ENCODE results near the gene GMPR2.

Gene GMPR2

DNA sequence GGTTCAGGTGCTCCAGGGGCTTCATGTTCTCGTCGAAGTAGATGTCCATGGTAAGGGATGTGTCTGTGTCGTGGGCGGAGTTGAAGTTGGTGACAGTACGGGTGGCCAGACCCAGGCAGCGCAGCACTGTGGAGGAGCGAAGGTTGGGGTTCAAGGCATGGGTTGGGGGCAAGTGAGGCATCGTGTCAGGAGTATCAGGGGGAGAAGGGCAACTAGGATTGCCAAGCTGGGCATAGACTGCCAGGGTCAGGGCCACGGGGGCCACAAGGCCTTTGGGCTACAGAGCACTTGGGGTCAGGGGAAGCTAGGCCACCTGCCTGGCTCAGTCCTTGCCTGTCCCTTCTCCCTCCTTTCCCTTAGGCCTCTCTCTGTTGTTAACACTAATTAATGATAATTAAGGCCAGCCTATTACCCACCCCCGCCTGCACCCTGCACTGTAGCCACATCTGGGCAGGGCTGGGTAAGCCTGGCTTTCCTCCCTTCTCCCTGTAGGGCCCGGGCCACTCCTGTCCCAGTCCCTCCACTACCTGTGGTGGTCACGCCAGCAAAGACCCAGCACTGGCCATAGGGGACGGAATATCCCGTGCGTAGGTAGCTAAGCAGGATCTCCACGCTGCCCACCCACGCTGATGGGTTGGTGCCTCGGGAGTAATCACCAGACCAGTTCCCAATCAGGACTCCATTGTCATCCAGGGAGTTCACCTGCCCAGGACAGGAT lies 26.0 kb downstream of the GMPR2 start:
- Histone ChIP-seq H3K36me3 (ENCODE audit: insufficient read depth, low read length) (no peaks in the 10 kb centered on the region), H3K9ac (ENCODE audit: insufficient read length) (peak overlapping the region; percentile 10), H3K9me3 (ENCODE audit: low read depth, low read length) (no peaks in the 10 kb centered on the region), H3K27ac (no peak overlapping the region), H3K4me3 (no peak overlapping the region)
- DNase-seq (ENCODE audit: low read depth, low spot score) = no peak
- TF ChIP-seq FOXP2 (optimal IDR thresholded peaks at IDR 0.05; ENCODE audit: control extremely low read depth, extremely low read length, insufficient read depth) = no peak
- no peak for TF ChIP-seq EZH2 (IDR thresholded peaks at IDR 0.05)
- no peak for TF ChIP-seq POLR2AphosphoS5 (IDR thresholded peaks at IDR 0.05; ENCODE audit: borderline replicate concordance, low read depth, low read length)

DNA sequence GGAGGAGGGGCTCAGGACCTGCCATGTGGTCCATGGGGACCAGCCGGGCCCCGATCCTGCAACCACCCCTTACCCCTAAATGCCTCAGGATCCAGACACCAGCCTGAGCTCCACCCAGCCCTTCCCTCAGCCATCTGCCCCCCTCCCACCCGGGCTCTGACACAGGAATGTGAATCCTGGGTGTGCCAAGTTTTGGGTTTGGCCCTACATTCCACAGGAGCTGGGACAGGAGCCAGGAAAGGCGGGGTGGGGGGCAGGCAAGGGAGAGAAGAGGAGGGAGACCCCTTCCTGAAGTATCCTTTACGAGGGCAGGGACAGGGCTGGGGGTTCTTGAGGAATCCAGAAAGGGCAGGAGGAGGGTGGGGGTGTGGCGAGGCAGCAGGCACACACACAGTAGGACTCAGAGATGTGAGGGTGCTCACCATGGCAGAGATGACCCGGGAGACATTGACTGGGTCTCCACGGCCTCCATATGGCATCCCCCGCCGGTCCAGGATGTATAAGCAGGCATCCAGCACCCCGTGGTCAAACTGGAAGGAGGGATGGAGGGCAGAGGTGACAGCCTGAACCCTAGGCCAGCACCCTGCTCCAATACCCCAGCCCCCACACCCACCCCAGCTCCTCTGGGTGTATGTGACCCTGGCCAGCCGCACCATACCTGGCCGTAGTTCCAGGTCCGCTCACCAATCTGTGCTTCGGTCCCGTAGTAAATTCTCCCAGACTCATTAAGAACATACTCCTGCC lies 26.7 kb downstream of the GMPR2 start:
- no peaks in the 10 kb centered on the region for H3K9me3 ChIP-seq (ENCODE audit: low read depth, low read length)
- no peak for DNase-seq (ENCODE audit: low read depth, low spot score)
- no peaks in the 10 kb centered on the region for H3K36me3 ChIP-seq (ENCODE audit: insufficient read depth, low read length)
- H3K27ac ChIP-seq = no peak overlapping the region
- TF ChIP-seq EZH2 (IDR thresholded peaks at IDR 0.05) (no peak), POLR2AphosphoS5 (IDR thresholded peaks at IDR 0.05; ENCODE audit: borderline replicate concordance, low read depth, low read length) (no peak), FOXP2 (optimal IDR thresholded peaks at IDR 0.05; ENCODE audit: control extremely low read depth, extremely low read length, insufficient read depth) (no peak)
- peak overlapping the region; percentile 10 for H3K9ac ChIP-seq (ENCODE audit: insufficient read length)
- H3K4me3 ChIP-seq = no peak overlapping the region

DNA sequence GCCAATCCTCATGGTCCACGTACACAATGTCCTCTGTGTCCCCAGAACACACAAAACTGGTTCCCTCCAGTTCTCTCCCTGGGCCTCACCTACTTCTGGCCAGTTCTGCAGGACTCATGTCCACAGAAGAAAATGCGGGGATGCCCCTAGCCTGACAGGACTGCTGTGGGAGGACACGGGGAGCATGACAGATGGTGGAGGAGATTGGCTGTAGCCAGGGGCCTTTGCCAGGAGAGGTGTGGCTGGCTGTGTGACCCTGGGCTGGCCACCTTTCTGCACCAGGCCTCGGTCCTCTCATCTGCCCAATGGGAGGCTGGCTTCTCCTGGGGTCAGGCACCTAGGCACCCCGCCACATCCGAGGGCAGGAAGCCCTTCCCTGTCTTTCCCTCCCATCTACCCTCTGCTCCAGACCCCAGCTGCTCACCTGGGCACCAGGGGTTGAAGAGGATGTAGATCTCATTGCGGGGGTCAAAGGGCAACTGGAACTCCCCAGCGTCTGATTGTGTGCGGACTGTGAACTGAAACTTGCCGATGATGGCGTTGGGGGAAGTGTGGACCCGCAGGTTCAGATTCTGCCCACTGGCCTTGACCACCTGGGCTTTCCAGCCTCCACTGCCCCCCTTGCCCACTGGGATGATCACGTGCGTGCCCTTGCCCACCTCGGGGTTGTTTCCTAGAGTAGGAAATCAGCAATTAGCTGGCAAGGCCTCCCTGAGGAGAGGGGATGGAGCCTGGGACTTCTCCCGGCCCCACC lies 27.5 kb downstream of the GMPR2 start:
- Histone ChIP-seq H3K9ac (ENCODE audit: insufficient read length) (no peak overlapping the region), H3K36me3 (ENCODE audit: insufficient read depth, low read length) (no peaks in the 10 kb centered on the region), H3K27ac (no peak overlapping the region), H3K4me3 (no peak overlapping the region), H3K9me3 (ENCODE audit: low read depth, low read length) (no peaks in the 10 kb centered on the region)
- no peak for DNase-seq (ENCODE audit: low read depth, low spot score)
- TF ChIP-seq FOXP2 (optimal IDR thresholded peaks at IDR 0.05; ENCODE audit: control extremely low read depth, extremely low read length, insufficient read depth) (no peak), POLR2AphosphoS5 (IDR thresholded peaks at IDR 0.05; ENCODE audit: borderline replicate concordance, low read depth, low read length) (no peak), EZH2 (IDR thresholded peaks at IDR 0.05) (no peak)

DNA sequence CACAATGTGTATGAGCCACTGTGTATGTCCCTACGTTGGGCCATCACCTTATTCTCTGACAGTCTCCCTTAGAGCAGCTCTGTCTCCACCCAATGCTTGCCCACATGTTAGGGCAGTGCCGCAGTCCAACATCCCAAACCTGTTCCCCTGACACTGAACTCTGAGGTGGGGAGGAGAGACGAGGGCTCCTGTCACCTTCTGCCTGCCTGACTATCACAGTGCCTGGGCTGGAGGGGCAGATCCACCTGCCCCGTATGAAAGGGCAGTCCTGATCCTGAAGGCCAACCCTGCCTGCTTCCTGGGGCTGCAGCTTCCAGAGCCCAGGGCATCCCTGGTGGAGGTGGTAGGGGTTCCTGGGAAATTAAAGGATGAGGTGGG lies 28.0 kb downstream of the GMPR2 start:
- no peak for DNase-seq (ENCODE audit: low read depth, low spot score)
- H3K9me3 ChIP-seq (ENCODE audit: low read depth, low read length) = no peaks in the 10 kb centered on the region
- TF ChIP-seq POLR2AphosphoS5 (IDR thresholded peaks at IDR 0.05; ENCODE audit: borderline replicate concordance, low read depth, low read length) (no peak), FOXP2 (optimal IDR thresholded peaks at IDR 0.05; ENCODE audit: control extremely low read depth, extremely low read length, insufficient read depth) (no peak), EZH2 (IDR thresholded peaks at IDR 0.05) (no peak)
- H3K36me3 ChIP-seq (ENCODE audit: insufficient read depth, low read length) = no peaks in the 10 kb centered on the region
- H3K27ac ChIP-seq = no peak overlapping the region
- H3K9ac ChIP-seq (ENCODE audit: insufficient read length) = no peak overlapping the region
- no peak overlapping the region for H3K4me3 ChIP-seq

DNA sequence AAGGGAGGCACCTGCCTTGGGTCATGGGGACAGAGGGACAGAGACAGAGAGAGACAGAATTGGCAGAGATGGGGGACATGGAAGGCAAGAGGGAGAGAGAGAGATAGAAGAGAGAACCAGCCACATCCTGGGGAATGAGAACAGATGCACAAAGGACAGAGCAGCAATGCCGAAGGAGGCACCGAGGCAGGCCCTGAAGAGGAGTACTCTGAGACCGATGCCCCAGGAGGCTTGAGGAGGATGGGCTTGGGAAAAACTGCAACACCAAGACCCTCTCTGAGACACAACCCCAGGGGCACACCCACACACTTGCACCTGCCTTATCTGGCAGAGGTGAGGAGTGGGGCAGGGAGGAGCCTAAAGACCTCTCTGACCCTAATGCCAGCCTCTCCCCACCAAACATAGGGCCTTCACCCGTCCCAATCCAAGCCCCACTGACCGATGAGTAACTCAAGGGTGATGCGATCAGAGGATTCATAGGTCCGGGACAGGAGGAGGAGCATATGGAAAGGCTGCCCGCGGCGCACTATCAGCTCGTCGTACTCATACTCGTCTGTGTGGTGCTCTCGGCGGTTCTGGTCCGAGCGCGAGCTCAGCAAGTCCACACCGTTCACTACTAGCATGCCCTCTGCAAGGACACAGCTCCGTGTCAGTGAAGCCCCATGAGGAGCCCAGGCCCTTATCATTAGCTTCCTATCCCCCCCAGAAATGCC lies 28.7 kb downstream of the GMPR2 start:
- no peaks in the 10 kb centered on the region for H3K9me3 ChIP-seq (ENCODE audit: low read depth, low read length)
- TF ChIP-seq EZH2 (IDR thresholded peaks at IDR 0.05) = no peak
- TF ChIP-seq POLR2AphosphoS5 (IDR thresholded peaks at IDR 0.05; ENCODE audit: borderline replicate concordance, low read depth, low read length) = no peak
- no peak for TF ChIP-seq FOXP2 (optimal IDR thresholded peaks at IDR 0.05; ENCODE audit: control extremely low read depth, extremely low read length, insufficient read depth)
- H3K4me3 ChIP-seq = no peak overlapping the region
- DNase-seq (ENCODE audit: low read depth, low spot score) = no peak
- H3K27ac ChIP-seq = no peak overlapping the region
- no peaks in the 10 kb centered on the region for H3K36me3 ChIP-seq (ENCODE audit: insufficient read depth, low read length)
- H3K9ac ChIP-seq (ENCODE audit: insufficient read length) = no peak overlapping the region

DNA sequence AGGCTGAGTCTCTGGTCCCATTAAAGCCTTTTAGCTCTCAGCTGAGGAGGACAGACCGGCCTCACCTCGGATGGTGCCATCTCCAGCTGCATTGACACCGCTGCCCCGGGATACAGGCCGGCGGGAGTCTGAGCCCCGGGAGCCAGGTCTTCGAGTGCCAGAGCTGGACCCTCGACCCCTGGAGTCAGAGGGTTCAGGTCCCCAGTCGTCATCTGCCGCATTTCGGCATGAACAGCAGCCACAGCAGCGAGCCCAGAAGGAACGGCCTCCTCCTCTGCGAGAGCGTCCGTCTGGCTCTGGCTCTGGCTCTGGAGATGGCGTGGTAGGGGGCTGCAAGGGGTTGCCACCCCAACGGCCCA lies 29.2 kb downstream of the GMPR2 start:
- Histone ChIP-seq H3K4me3 (no peak overlapping the region), H3K9ac (ENCODE audit: insufficient read length) (no peak overlapping the region), H3K36me3 (ENCODE audit: insufficient read depth, low read length) (no peaks in the 10 kb centered on the region), H3K27ac (no peak overlapping the region), H3K9me3 (ENCODE audit: low read depth, low read length) (no peaks in the 10 kb centered on the region)
- TF ChIP-seq EZH2 (IDR thresholded peaks at IDR 0.05) (no peak), POLR2AphosphoS5 (IDR thresholded peaks at IDR 0.05; ENCODE audit: borderline replicate concordance, low read depth, low read length) (no peak), FOXP2 (optimal IDR thresholded peaks at IDR 0.05; ENCODE audit: control extremely low read depth, extremely low read length, insufficient read depth) (no peak)
- no peak for DNase-seq (ENCODE audit: low read depth, low spot score)

DNA sequence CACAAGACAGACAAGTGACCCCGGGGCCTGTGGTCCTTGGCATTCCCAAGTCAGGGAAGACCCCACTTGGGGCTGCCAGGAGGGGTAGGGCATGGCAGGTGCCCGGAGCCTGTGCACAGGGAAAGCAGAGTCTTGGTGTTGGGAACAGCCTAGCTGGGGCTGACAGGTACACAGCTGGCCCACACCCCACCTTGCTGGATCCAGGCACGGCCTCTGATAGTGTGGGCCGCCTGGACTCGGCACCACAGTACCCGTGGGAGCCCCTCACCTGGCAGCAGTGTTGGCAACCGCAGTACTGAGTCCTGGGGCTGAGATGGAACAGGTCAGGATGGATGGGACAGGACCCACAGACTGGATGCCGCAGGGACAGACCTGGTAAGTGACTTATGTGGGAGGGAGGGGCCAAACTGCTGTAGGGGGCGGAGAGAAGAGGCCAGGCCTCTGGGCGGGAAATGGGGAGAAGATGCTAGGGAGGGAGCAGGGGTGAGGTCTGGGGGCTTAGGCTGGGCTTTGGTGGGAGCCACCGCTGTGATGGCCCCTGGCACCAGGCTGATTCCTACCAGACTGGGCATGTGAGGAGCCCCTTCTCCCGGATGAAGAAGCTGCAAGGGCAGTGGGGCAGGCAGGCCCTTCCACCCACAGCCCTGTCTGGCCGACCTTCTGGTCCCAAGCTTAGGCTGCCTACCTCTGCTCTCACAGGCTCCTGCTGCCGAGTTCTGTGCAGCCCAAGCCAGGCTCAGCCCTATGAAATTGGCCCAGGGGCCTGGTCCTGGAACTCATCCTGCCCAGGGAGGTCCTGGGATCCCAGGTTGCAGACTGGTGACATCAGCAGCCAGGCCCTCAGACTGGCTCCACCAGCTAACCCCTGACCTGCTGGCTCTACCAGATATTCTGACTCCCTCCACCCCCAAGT lies 30.3 kb downstream of the GMPR2 start, which contains the start of gene TGM1:
TSS of gene TGM1 (minus strand) at position 357 of the 913 bp plus-strand sequence. CDS start 825 bp downstream, outside the sequence.
- Histone ChIP-seq H3K27ac (no peak within 1 kb of the TSS), H3K36me3 (ENCODE audit: insufficient read depth, low read length) (no peaks in the 10 kb centered on the region)

More for the DNA sequence above, 30.3 kb downstream of the GMPR2 start, which contains the start of gene TGM1:
- Histone ChIP-seq H3K9ac (ENCODE audit: insufficient read length) (no peak within 1 kb of the TSS), H3K4me3 (no peak within 1 kb of the TSS), H3K9me3 (ENCODE audit: low read depth, low read length) (no peaks in the 10 kb centered on the region)
- TF ChIP-seq EZH2 (IDR thresholded peaks at IDR 0.05) (no peak), FOXP2 (optimal IDR thresholded peaks at IDR 0.05; ENCODE audit: control extremely low read depth, extremely low read length, insufficient read depth) (no peak), POLR2AphosphoS5 (IDR thresholded peaks at IDR 0.05; ENCODE audit: borderline replicate concordance, low read depth, low read length) (no peak)
- no peak for DNase-seq (ENCODE audit: low read depth, low spot score)
